Psoas muscle (tissue), 8 donors: ENCODE data around the gene ABCC8. TPM values are rescaled to one million over a fixed set of nuclear protein-coding genes. Genes with fewer than 3 reads are reported as not detected.

Source experiments
- ATAC-seq, 4 donors: fragments of 200-7000 bp; cut with Tn5 transposase; one replicate each; pipeline ENCODE4 v1.9.1; 2020; ENCODE audit warnings: moderate library complexity in 3 of 4, mild to moderate bottlenecking in 2 of 4
- DNase-seq, 2 donors: peaks; one replicate each; pipeline ENCODE4 v3.0.0-alpha.2; 2020
- H3K27ac ChIP-seq: fragments of 200-600 bp; one replicate; pipeline ENCODE4 v1.8.0; 2022
- H3K27me3 ChIP-seq, 3 donors: fragments of 200-600 bp in 1 of 3; one replicate each; pipeline versions ENCODE4 v1.6.1 to v1.8.0; 2013 to 2022; ENCODE audit warnings: low read length in 2 of 3, mild to moderate bottlenecking in 2 of 3, moderate library complexity in 1 of 3; ENCODE audit not compliant: insufficient read depth in 3 of 3
- H3K36me3 ChIP-seq, 2 donors: fragments of 200-600 bp in 1 of 2; one replicate each; pipeline versions ENCODE4 v1.6.1 to v1.8.0; 2013 to 2022; ENCODE audit warnings: low read depth in 1 of 2, mild to moderate bottlenecking in 1 of 2, moderate library complexity in 1 of 2; ENCODE audit not compliant: insufficient read depth in 1 of 2
- H3K4me1 ChIP-seq: fragments of 200-600 bp; one replicate; pipeline ENCODE4 v1.8.0; 2022
- H3K4me3 ChIP-seq: fragments of 200-600 bp; one replicate; pipeline ENCODE4 v1.8.0; 2022; ENCODE audit warnings: mild to moderate bottlenecking
- H3K9me3 ChIP-seq: fragments of 200-600 bp; one replicate; pipeline ENCODE4 v1.8.0; 2022
- WGBS, 3 donors: extraction: QIAGEN DNeasy Blood & Tissue Kit; methylation state at CpG; one replicate each; pipeline versions ENCODE4 v1.1.6 to v1.1.7; 2013; 5-methylcytosine and 5-hydroxymethylcytosine counted together
- intact Hi-C, 2 donors: fragments of 100-400 bp; cut with DNase I; formaldehyde crosslinking; loops; one replicate each; pipeline versions ENCODE4 v1.11.0 to v1.14.2; 2022
- polyA plus RNA-seq, 3 donors: library from polyadenylated mRNA; stranded (reverse); fragments of 200-250 nt; gene quantifications; one replicate each; pipeline ENCODE4 v1.2.3, GENCODE V29; 2013
- total RNA-seq, 4 donors: library from RNA; stranded (reverse); fragmentation: NEBNext Ultra II Directional in 2 of 4; extraction: Animal tissue kit (Norgen Biotek cat#: 25700) in 2 of 4; gene quantifications; one replicate each; pipeline versions ENCODE4 v1.2.1 to v1.2.4, GENCODE V29; 2021 to 2023
- TF ChIP-seq, protein P1 (sequence below): fragments of 200-600 bp; IDR thresholded peaks from one replicate; pipeline ENCODE4 v1.8.0; 2022; ENCODE audit warnings: antibody characterized with exemption
- donor health status: healthy with polysubstance abuse.
- donor health status: DM: no; HTN: no; CAD: no; lungs with moderate emphysema.
- donor health status: Bipolar disorder and iron deficiency.
- donor health status: healthy.
- donor health status: DM: yes; HTN: yes; CAD: no.
- donor health status: DM: no; HTN: no; CAD: no.
- donor health status: DM: no; HTN: no; CAD: no.
- donor health status: DM: yes; HTN: yes; CAD: no.

The ABCC8 gene
- total and polyA plus RNA-seq, 7 donors: 0.26 to 3.5 (median 0.75) TPM

DNA sequence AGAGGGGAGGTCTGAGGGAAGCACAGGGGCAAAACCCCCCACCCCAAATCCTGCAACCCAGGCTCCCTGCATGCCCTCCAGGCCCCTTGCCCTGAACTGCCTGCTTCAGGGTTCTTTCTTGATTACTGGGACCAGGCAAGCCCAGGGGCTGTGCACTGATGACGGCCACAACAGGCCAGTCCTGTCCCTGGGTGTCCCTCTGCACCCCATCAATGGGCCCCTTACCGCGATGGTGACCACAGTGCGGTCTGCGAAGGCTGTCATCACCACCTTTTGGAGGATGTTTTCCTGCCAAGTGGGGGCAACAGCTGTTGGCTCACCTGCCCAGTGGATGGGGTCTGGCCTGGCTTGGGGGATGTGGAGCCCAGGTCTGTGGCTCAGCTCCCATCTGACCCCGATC lies 83.2 kb downstream of the ABCC8 start:
- intact Hi-C loops: no loop called here
- ATAC-seq (no peak), DNase-seq (no peak)
- H3K27ac ChIP-seq: no peak overlapping the region
- no peaks in the 10 kb centered on the region for H3K36me3 ChIP-seq
- H3K27me3 ChIP-seq: no peaks in the 10 kb centered on the region
- H3K9me3 ChIP-seq: no peaks in the 10 kb centered on the region
- WGBS, 3 donors: 91 to 93% (median 92%) methylated on average over 6 of the region's 6 CpGs
- TF ChIP-seq, protein P1, sequence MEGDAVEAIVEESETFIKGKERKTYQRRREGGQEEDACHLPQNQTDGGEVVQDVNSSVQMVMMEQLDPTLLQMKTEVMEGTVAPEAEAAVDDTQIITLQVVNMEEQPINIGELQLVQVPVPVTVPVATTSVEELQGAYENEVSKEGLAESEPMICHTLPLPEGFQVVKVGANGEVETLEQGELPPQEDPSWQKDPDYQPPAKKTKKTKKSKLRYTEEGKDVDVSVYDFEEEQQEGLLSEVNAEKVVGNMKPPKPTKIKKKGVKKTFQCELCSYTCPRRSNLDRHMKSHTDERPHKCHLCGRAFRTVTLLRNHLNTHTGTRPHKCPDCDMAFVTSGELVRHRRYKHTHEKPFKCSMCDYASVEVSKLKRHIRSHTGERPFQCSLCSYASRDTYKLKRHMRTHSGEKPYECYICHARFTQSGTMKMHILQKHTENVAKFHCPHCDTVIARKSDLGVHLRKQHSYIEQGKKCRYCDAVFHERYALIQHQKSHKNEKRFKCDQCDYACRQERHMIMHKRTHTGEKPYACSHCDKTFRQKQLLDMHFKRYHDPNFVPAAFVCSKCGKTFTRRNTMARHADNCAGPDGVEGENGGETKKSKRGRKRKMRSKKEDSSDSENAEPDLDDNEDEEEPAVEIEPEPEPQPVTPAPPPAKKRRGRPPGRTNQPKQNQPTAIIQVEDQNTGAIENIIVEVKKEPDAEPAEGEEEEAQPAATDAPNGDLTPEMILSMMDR: no peak
- no peak overlapping the region for H3K4me3 ChIP-seq
- H3K4me1 ChIP-seq: peaks cover 8% of the 10 kb centered on the region

DNA sequence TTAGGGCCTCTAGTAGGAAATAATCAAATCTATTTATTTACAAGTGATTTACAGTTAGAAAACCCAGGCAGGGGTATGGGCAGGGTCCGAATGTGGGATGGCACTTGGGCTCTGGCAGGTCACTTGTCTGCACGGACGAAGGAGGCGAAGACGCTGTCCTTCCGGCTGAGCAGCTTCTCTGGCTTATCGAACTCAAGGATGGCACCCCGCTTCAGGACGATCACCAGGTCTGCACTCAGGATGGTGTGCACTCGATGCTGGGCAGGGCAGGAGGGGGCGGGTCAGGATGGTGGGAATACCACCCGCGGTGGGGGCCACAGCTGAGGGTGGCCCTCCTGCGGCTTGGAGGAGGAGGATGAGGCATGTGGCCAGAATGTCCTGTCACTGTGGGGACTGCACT lies 83.8 kb downstream of the ABCC8 start:
- Histone ChIP-seq H3K27me3 (no peaks in the 10 kb centered on the region), H3K4me1 (peaks cover 8% of the 10 kb centered on the region), H3K4me3 (no peak overlapping the region), H3K27ac (no peak overlapping the region), H3K9me3 (no peaks in the 10 kb centered on the region), H3K36me3 (no peaks in the 10 kb centered on the region)
- WGBS, 3 donors: 85 to 93% (median 90%) methylated on average over 14 of the region's 14 CpGs
- intact Hi-C loops: no loop called here
- TF ChIP-seq, protein P1: no peak
- DNase-seq (no peak), ATAC-seq (no peak)

DNA sequence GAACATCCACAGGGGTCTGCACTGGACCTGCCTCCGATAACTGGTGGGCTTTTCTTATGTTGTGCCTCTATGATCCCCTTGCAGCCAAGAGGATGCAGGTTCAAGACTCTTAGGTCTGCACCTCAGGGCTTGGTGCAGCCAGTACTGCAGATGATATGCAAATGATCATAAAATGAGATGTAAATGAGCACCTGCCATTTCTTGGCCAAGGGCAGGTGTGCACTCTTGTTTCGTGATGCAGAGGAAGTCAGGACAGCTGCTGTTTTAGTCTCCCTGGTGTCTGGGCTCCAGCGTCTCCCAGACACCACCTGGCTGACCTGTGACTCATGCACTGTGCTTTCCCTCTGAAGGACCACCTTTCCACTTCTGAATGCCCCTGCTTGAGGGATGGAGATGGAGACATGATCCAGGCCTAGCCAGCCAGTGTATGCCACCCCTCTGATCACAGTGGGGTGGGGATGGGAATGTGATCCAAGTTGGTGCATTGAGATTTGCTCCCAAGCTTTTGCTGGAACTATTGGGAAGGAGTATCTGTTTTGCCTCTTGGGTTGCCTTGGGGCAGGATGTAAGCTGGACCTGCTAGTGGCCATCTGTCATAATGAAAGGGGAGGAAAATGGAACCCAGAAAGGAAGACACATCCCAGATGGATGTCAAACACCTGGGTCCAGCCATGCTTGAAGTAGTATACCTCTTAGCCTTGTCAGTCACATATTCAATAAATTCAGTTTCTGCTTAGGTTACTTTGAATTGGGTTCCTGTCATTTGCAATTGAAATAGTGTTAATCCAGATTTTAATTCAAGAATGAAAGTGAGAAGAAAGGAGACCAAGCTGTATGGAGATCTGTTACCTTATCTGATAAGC lies 84.9 kb downstream of the ABCC8 start:
- WGBS, 3 donors: 74 to 81% (median 80%) methylated on average over 3 of the region's 3 CpGs

DNA sequence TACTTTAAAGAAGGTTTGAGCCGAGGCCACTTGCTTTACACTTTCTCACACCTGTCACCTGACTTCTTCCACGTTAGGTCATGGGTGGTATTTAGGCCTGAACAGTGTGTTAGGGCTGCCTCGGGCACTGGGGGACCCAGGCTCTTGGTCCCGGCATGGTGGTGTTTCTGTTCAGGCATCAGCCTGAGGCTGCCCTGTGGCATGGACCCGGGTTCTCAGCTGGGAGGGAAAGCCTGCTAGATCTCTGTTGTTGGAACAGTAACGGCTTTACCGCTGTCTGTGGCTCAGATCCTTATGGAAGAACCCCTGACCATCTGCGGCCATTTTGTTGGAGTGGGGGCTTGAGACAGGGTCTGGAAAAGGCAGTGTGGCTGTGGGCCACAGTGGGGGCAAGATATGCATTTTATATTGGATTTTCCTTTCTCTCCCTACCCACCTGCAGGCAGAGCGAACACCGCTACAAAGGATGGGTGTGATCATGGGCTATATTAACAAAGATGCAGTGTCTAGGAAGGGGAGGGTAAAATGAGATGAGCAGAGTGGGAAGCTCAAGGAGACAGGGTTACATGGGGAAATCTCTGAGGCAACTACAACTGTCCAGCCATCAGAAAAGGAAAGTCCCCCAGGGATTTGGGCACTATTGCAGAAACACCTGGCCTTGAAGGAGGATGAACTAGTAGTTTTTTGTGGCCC lies 86.5 kb downstream of the ABCC8 start:
- intact Hi-C loops: loop anchor here (2.0 to 5.0 kb wide), 2 partner anchors 15 to 332 kb away; no protein-coding TSS in a partner anchor
- Histone ChIP-seq H3K9me3 (no peaks in the 10 kb centered on the region), H3K4me3 (peak overlapping the region; percentile 78), H3K4me1 (peaks cover 16% of the 10 kb centered on the region), H3K27ac (peak overlapping the region; percentile 96), H3K36me3 (peaks cover 0 to 10% of the 10 kb centered on the region in 2 donors), H3K27me3 (no peaks in the 10 kb centered on the region)
- TF ChIP-seq, protein P1: no peak
- no peak for DNase-seq
- WGBS, 3 donors: 53 to 63% (median 60%) methylated on average over 10 of the region's 10 CpGs
- ATAC-seq: no peak

More for the DNA sequence above, 84.9 kb downstream of the ABCC8 start:
- Histone ChIP-seq H3K4me1 (peaks cover 16% of the 10 kb centered on the region), H3K4me3 (no peak overlapping the region), H3K9me3 (no peaks in the 10 kb centered on the region), H3K27me3 (no peaks in the 10 kb centered on the region), H3K27ac (no peak overlapping the region), H3K36me3 (peaks cover 0 to 10% of the 10 kb centered on the region in 2 donors)
- intact Hi-C loops: no loop called here
- ATAC-seq (no peak), DNase-seq (no peak)
- TF ChIP-seq, protein P1: no peak
